Pancreas (tissue), 10 donors: Measurements from ENCODE around the gene TK1. TPM values are rescaled to one million over a fixed set of nuclear protein-coding genes. Genes with fewer than 3 reads are reported as not detected.

Source experiments
- ATAC-seq, 4 donors: fragments of 200-7000 bp; cut with Tn5 transposase; one replicate each; pipeline versions ENCODE4 v1.8.0 to v1.9.1; 2020; ENCODE audit warnings: mild to moderate bottlenecking in 4 of 4, moderate library complexity in 4 of 4
- DNase-seq, 6 donors: peaks; one replicate each; pipeline ENCODE4 v3.0.0-alpha.2; 2020
- FAIRE-seq: peaks from 2 replicates; lab custom pipeline; 2012; peaks lifted over from hg19 to GRCh38; lab: Jason Lieb, UNC
- H3K27ac ChIP-seq, 4 donors: fragments of 200-600 bp; sonication (generic); 1 replicate in 3 of 4; 2 replicates in 1 of 4; pipeline versions ENCODE4 v1.5.0 to v1.8.0; 2020
- H3K27me3 ChIP-seq, 4 donors: fragments of 200-600 bp; one replicate each; pipeline ENCODE4 v1.8.0; 2021
- H3K36me3 ChIP-seq, 3 donors: fragments of 200-600 bp; sonication (generic) in 1 of 3; one replicate each; pipeline versions ENCODE4 v1.5.0 to v1.8.0; 2020 to 2021
- H3K4me1 ChIP-seq, 3 donors: fragments of 200-600 bp; one replicate each; pipeline ENCODE4 v1.8.0; 2021
- H3K4me3 ChIP-seq, 4 donors: fragments of 200-600 bp; sonication (generic) in 2 of 4; one replicate each; pipeline versions ENCODE4 v1.5.0 to v1.8.0; 2020 to 2021
- H3K9me3 ChIP-seq, 4 donors: fragments of 200-600 bp; one replicate each; pipeline ENCODE4 v1.8.0; 2021
- WGBS, 2 donors: extraction: QIAGEN DNeasy Blood & Tissue Kit; methylation state at CpG; one replicate each; pipeline ENCODE4 v1.1.7; 2013; 5-methylcytosine and 5-hydroxymethylcytosine counted together
- intact Hi-C, 3 donors: fragments of 100-400 bp; cut with DNase I; formaldehyde crosslinking; loops; one replicate each; pipeline versions ENCODE4 v1.11.1 to v1.14.2; 2022
- polyA plus RNA-seq, 2 donors: library from polyadenylated mRNA; stranded (reverse); fragments of 200-250 nt; gene quantifications; one replicate each; pipeline ENCODE4 v1.2.3, GENCODE V29; 2013
- total RNA-seq, 6 donors: library from RNA; stranded (reverse); fragmentation: NEBNext Ultra II Directional in 4 of 6; extraction: Animal tissue kit (Norgen Biotek cat#: 25700) in 4 of 6; gene quantifications; one replicate each; pipeline versions ENCODE4 v1.2.1 to v1.2.4, GENCODE V29; 2021 to 2023
- TF ChIP-seq, protein P1 (sequence below), 4 donors: fragments of 200-600 bp; sonication (generic) in 3 of 4; IDR thresholded peaks; one replicate each; pipeline versions ENCODE4 v1.5.0 to v1.8.0; 2021; ENCODE audit warnings: antibody characterized with exemption in 4 of 4
- donor health status: healthy with polysubstance abuse.
- donor health status: DM: no; HTN: no; CAD: no; lungs with moderate emphysema.
- donor health status: DM: no; HTN: no; CAD: no.
- donor health status: control.
- donor health status: control.
- donor health status: Bipolar disorder and iron deficiency.
- donor health status: DM: yes; HTN: yes; CAD: no.
- donor health status: DM: no; HTN: no; CAD: no.
- donor health status: DM: no; HTN: no; CAD: no.
- donor health status: DM: yes; HTN: yes; CAD: no.

The TK1 gene
- total and polyA plus RNA-seq, 8 donors, result 1.2 to 4.2 (median 2.6) TPM

DNA sequence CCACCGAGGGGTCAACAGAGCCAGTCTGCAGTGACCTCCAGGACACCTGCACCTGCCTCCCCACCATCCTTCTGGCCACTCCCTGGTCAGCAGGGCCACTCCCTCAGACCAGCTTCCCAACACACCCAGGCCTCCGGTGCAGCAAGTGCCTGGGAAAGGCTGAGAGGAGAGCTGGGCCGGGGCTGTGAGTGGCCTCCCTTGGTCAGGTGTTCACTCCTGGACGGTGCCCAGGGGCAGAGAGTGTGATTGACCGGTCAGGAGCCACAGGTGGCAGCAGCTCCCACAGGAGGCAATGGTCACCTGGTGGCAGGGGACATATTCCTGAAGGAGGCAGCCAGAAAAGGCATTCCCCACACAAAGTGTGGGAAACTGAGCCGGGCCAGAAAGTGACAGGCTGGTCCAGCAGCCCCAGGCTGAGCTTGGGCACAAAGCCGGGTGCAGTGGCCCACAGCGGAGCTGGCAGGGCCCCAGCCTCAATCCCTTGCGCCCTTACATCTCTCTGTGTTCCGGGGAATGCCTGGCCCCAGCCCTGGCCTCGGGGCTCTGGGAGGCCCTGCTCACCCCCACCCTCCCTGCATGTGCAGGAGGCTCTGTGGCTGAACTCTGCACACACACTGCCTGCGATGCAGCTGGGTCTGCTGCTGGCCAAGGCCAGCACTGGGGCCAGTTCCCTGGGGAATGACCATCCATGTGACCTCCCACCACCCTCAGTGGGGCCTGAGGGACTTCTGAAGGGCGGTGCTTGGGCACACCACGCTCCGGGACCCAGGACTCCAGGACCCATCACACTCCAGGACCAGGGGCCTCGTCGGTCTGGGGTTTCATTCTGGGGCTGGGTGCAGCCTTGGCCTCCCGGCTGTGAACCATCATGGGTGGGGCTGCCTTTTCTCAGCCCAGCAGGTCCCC is 41.9 kb downstream of the TK1 start:
- peak; percentile 80 to 86 (median 84) for ATAC-seq
- Histone ChIP-seq H3K4me3 (no peak overlapping the region), H3K36me3 (no peaks in the 10 kb centered on the region), H3K4me1 (peaks cover 24 to 57% (median 39%) of the 10 kb centered on the region in 3 donors), H3K27ac (peak overlapping the region; percentile 56 to 83 (median 82)), H3K9me3 (no peaks in the 10 kb centered on the region), H3K27me3 (no peaks in the 10 kb centered on the region)
- DNase-seq, result peak; percentile 85 to 98 (median 96)
- TF ChIP-seq, protein P1, sequence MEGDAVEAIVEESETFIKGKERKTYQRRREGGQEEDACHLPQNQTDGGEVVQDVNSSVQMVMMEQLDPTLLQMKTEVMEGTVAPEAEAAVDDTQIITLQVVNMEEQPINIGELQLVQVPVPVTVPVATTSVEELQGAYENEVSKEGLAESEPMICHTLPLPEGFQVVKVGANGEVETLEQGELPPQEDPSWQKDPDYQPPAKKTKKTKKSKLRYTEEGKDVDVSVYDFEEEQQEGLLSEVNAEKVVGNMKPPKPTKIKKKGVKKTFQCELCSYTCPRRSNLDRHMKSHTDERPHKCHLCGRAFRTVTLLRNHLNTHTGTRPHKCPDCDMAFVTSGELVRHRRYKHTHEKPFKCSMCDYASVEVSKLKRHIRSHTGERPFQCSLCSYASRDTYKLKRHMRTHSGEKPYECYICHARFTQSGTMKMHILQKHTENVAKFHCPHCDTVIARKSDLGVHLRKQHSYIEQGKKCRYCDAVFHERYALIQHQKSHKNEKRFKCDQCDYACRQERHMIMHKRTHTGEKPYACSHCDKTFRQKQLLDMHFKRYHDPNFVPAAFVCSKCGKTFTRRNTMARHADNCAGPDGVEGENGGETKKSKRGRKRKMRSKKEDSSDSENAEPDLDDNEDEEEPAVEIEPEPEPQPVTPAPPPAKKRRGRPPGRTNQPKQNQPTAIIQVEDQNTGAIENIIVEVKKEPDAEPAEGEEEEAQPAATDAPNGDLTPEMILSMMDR (IDR thresholded peaks at IDR 0.05), result no peak
- WGBS, 2 donors, result 21 to 25% methylated on average over 17 to 18 of the region's 18 CpGs
- no peak for FAIRE-seq
- intact Hi-C loops, result no loop called here

DNA sequence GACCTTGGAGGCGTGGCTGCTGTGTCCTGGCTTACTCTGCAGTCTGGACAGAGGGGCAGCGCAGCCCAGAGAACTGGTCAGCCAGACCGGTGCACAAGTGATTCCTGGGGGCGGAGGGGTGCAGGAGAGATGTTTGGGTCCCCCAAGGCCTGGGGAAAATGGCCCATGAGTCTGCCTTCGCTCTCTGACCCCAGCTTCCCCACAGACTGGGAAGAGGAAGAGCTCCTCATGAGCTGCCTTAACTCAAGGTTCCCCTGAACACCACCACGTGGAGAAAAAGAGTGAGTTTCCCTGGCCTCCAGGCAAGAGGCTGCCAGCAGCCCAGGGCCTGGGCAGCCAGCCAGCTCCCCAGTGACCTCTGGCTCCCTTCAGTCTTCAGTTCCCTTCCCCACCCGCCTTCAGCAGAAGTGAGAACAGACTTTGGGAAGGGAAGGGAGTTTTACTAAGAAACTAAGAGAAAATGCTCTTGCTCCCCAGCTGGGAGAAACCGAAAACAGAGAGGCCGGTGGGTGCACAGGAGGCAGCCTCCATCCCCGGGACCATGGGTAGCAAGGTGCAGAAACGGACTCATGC is 42.6 kb downstream of the TK1 start:
- no peak for FAIRE-seq
- intact Hi-C loops, result no loop called here

DNA sequence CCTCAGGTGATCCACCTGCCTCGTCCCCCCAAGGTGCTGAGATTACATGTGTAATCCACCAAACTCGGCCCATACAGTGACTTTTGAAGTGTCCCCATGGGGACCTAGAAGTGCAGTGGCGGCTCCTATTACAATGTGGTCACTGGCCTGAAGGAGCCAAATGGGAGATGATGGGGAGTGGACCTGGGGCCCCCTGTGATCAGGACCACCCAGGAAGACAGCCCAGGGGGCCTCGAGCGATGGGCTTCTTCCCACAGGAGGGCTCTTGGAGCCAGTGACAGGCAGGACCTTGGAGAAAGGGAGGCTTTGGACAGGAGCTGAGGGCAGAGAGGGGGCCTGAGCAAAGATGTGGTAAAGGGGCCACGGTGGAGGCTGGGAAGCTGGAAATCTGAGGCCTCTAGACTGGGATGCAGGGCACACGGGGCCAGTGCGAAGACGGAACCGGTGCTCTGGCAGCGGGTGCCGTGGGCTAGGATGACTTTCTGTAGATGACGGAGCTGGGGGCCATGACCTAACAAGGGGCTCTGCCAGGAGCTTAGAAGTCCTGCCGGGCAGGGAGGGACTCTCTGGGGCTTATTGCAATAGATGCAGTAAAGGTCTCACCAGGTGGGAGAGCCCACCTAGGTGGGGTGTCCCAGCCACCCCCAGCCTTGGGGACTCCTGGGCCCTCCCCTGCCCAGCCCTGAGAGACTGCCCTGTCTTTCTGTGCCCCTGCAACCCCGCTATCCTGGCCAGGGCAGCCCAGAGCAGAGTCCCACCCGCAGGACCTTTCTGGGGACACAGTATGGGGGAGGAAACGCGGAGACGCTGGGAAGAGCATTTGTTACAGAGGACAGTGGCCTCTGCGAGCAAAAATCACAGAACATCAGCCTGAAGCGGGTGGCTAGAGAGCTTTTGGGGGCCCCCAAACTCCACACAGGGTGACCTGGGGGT is 43.4 kb downstream of the TK1 start:
- Histone ChIP-seq H3K36me3 (no peaks in the 10 kb centered on the region), H3K27me3 (no peaks in the 10 kb centered on the region), H3K27ac (peak overlapping the region; percentile 56 to 83 (median 82)), H3K9me3 (no peaks in the 10 kb centered on the region), H3K4me3 (no peak overlapping the region), H3K4me1 (peaks cover 24 to 57% (median 37%) of the 10 kb centered on the region in 3 donors)
- no peak for ATAC-seq
- WGBS, 2 donors, result 82 to 83% methylated on average over 21 of the region's 21 CpGs
- peak in 5 of 6 donors; percentile 16 to 63 (median 31) for DNase-seq
- intact Hi-C loops, result no loop called here
- TF ChIP-seq, protein P1 (IDR thresholded peaks at IDR 0.05), result no peak
- no peak for FAIRE-seq

More for the DNA sequence above, 42.6 kb downstream of the TK1 start:
- TF ChIP-seq, protein P1 (IDR thresholded peaks at IDR 0.05), result no peak
- ATAC-seq (peak; percentile 62 to 68 (median 66)), DNase-seq (peak; percentile 84 to 91 (median 88))
- WGBS, 2 donors, result 28 to 30% methylated on average over 9 to 11 of the region's 11 CpGs
- no peaks in the 10 kb centered on the region for H3K36me3 ChIP-seq
- H3K4me3 ChIP-seq, result no peak overlapping the region
- no peaks in the 10 kb centered on the region for H3K27me3 ChIP-seq
- H3K4me1 ChIP-seq, result peaks cover 24 to 57% (median 39%) of the 10 kb centered on the region in 3 donors
- H3K27ac ChIP-seq, result peak overlapping the region; percentile 56 to 83 (median 82)
- no peaks in the 10 kb centered on the region for H3K9me3 ChIP-seq

DNA sequence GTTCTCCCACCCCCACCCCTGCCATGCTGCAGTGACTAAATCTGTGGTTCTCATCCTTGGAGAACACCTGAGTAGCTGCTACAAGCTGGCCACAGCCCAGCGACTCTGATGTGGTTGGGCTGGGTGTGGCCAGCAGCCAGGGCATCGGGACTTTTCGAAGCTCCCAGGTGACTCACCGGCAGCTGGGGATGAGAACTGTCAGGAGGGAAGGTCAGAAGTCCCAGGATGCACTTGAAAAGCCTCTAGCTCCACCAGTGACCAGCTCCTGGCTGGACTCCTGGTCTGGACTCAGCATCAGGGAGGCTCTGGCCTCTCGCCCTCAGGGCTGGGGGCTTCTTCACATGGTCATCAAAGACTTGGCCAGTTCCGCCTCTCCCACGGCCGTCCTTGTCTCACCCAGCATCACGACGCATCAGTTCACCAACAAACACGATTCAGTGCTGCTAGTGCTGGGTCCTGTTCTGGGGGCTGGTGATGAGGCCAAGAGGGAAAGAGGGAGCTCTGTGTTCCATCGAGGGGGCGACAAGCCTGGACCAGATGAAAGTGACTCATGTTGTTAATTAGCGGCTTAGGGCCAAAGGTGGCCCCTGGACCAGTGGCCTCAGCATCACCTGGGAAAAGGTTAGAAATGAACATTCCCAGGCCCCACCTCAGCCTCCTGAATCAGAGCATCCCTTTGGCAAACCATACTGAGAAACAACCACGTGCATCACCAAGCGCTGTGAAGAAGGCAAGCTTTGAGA is 44.6 kb downstream of the TK1 start:
- TF ChIP-seq, protein P1 (IDR thresholded peaks at IDR 0.05), result no peak
- WGBS, 2 donors, result 67 to 72% methylated on average over 16 of the region's 16 CpGs
- H3K27me3 ChIP-seq, result no peaks in the 10 kb centered on the region
- H3K4me3 ChIP-seq, result no peak overlapping the region
- H3K36me3 ChIP-seq, result no peaks in the 10 kb centered on the region
- no peaks in the 10 kb centered on the region for H3K9me3 ChIP-seq
- peak overlapping the region in 1 of 4 donors; percentile 55 for H3K27ac ChIP-seq
- peaks cover 24 to 47% (median 27%) of the 10 kb centered on the region in 3 donors for H3K4me1 ChIP-seq
- FAIRE-seq, result no peak
- peak in 2 of 4 donors; percentile 1 to 23 for ATAC-seq
- intact Hi-C loops, result no loop called here
- DNase-seq, result peak; percentile 73 to 86 (median 79)
